Stimulated activated CD8-positive, alpha-beta memory T cell treated with anti-CD3 and anti-CD28 coated beads, Interleukin-4, amount 100 ng/mL, for 24 hours (primary cell): ENCODE data around the gene ZNF319.

Source experiments
- DNase-seq: peaks from one replicate; pipeline ENCODE4 v3.0.0-alpha.2; 2020; ENCODE audit warnings: low read depth

The ZNF319 gene

DNA sequence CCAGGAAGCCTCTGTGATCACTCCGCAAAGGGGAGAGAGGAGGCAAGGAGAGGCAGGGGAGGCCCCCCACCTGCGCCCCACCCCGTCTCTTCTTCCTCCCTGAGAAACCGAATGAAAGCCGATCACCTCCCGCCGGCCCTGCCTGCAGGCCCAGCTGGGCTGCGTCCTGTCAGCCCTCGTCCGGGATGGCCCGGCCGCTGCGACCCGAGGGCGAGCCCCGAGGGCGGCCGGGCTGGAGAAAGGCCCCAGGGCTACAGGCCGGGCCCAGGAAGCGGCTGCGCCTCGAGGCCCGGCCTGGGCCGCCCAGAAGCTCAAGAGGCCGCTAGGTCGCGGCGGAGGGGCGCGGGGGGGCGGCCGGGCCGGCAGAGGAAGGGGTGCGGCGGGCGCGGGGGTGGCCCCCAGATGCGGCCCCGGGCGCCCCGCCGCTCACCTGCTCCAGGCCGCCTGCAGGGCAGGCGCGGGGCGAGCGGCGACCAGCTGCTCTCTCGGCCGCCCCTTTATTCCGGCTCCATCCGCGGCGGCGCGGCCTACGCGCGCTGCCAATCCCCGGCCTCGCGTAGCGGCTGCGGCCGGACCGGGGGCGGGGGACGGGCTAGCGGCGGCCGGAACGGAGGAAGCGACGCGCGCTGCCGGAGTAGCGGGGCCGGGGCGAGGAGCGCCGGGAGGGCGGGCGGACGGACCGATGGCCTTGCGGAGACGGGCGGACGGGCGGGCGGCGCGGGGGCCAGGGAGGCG, at the start of gene ZNF319:
Gene ZNF319 (minus strand): TSS at position 702 of the 735 bp plus-strand sequence. CDS start 2,407 bp downstream, outside the sequence.
- DNase-seq: no peak

- DNase-seq: no peak
These were observed 49.0 kb upstream of the ZNF319 start for GRCh38 chr16:58049232-58050185.

DNA sequence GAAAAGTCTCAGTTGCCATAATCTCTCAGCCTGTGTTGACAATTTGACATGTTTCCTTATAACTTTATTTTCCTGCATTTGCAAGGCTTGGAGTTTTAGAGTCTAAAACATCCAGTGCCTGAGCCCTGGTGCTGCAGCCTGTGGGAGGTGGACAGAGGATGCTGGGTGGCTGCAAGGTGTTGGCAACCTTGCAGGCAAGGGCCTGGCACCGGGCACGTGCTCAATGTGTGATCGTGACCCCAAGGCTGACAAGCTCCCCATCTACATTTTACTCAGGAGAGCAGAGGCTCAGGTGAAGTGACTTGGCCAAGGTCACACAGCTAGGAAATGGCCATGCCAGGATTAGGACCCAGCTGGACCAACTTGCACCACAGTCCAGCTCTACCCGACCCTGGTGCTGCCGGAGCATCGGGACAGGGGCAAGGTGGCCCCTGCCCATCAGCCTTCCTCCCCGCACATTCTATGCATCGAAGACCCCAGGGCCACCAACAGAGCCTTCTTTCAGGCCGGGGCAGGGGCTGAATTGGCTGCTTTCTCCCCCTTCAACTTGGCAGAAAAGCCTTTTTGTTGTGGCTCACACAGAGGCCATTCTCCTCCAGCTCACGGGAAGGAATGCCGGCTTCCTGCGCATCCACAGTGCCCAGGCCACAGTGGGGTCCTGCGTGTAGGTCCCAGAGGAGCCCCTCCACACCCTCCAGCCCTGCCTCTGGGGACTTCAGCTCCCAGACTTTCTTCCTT, 48.2 kb upstream of the ZNF319 start:
- DNase-seq: no peak

DNA sequence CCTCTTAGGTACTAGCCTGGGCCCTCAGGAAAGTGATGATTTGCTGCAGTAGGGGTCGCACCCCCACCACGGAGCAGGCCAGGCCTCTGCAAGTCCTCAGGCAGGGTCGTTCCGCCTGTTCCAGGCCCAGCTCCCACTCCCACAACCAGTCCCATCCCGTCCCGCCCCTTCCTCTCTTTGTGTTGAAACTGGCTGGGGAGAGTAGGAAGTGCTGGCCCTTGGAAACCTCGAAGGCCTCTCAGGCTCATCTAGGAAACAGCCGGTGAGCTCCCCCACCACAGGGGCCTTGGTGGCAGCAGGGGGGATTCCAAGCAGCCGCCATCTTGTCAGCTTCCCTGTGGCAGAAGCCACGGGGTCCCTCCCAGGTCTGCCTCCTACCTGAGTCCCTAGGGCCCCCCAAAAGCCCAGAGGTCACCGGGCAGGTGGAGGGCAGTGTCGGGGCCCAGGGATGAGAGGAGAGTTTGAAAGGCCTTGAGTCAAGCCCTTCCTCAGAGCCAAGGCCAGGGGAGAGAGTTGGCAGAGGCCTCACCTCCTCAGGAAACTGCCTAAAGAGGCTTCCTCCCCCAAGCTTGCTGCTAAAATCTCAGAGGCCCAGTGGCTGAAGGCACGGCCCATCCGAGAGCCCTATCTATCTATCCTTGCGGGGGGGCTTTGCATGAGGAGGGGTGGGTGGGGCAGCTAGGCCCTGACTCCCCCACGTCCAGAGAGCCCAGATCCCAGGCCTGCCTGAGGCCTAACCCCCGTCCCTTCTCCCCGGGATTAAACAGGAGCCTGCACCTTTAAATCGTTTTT, 47.3 kb upstream of the ZNF319 start:
- DNase-seq: no peak

DNA sequence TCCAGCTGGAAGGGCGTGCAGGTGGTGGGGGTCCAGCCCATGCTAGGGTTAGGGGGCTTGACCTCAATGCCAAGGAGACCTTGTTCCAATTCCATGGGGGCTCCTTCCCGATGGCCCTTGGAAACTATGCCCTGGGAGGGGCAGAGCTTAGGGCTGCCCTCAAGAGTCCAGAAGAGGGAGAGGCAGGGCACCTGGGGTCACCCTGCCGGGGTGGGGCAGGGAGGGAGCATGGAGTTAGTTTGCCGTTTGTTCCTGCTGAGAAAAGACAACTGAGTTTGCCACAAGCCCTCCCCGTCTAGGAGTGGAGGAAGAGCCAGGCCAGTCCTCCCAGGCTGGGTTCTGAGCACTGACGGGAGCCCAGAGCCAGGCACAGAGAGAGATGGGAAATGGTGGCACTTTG, 46.5 kb upstream of the ZNF319 start:
- no peak for DNase-seq

DNA sequence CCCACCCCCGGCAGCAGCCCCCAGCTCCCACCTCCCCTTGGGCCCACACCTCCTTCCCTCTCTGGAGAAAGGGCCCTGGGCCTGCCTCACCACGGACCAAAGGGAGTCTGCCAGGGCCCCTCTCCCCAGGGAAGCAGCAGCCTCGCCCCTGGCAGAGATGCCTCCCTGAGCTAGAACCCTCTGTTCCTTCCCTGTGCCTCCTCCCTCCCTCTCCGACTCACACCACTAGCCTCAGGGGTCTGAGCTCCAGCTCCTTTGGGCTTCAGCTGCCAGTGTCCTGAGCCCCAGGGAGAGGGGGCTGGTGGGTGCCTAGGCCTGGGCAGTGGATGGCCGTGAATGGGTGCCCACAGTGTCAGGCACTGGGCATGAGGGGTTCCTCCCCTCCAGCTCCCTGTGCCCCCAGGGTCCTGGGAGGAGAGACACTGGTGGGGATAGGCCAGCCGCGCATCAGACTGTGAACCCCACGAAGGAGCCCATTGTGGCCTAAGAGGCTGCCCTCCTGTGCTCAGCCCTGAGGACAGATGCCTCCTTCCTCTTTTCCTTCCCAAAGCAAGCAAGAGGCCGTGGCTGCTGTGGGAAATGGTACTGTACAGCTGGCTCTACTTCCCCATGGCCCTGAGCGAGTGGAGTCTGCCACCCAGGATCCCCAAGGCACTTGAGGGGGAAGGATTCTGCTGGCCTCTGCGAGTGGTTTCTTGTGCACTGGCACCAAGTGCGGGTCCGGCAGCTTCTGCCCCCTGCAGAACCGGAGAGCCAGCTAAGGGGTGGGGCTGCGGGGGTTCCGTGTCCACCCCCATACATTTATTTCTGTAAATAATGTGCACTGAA, 45.8 kb upstream of the ZNF319 start:
- DNase-seq: no peak

GRCh38 chr16:58045096-58045495, 44.6 kb upstream of the ZNF319 start:
- no peak for DNase-seq

DNA sequence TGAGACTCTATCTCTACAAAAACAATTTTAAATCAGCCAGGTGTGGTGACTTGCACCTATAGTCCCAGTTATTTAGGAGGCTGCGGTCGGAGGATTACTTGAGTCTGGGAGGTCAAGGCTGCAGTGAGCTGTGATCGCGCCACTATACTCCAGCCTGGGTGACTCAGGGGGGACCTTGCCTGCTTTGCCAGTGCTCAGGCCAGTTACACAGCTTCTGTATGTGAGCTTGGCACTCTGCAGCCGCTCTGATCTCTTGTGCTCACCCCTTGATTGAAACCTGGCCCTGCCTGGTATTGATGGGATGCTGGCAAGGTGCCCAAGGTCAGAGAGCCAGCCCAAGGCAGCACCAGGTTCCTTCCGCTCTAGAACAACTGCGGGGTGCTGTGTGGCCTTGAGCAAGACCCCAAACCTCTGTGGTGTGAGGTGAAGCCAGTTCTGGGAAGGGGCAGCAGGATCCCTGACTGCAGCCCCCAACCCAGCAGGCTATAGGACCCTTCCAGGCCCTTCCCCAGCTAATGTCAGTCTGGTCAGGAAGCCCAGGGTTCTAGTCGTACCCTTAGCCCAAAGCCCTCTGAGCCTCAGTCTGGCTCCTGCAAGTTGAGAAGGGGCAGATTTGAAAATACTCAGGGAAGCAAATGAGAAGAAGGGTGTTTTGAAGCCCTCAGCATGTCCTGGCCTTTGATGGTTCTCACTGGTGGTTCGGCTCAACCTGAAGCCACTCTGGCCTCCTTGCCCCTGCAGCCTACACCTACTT, 44.0 kb upstream of the ZNF319 start:
- DNase-seq: no peak

DNA sequence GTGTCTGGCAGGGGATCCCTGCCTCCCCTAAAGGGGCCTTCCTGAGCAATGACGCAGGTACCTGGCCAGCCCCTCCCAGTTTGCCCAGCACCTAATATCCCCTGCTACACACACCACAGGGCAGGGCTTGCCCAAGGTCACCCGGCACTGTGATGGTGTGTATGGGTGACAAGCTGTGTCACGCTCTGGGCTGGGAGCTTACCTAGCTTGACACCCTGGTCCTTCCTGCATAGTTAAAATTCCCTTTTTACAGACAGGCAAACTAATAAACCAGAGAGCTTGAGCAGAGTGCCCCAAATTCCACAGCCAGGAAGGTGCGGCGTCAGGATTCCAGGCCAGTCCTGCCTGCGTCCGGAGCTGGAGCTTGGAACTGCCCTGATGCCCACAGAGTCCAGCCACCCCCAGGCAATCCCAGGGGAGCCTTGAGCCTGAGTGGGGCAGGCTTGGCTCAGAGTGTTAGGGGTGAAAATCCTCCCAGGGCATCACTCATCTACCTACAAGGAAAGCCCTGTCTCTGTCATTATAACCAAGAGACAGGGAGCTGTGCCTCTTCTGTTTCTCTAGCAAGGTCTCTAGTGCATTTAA, 43.2 kb upstream of the ZNF319 start:
- DNase-seq: no peak

GRCh38 chr16:58042886-58043515, 42.5 kb upstream of the ZNF319 start:
- no peak for DNase-seq

DNA sequence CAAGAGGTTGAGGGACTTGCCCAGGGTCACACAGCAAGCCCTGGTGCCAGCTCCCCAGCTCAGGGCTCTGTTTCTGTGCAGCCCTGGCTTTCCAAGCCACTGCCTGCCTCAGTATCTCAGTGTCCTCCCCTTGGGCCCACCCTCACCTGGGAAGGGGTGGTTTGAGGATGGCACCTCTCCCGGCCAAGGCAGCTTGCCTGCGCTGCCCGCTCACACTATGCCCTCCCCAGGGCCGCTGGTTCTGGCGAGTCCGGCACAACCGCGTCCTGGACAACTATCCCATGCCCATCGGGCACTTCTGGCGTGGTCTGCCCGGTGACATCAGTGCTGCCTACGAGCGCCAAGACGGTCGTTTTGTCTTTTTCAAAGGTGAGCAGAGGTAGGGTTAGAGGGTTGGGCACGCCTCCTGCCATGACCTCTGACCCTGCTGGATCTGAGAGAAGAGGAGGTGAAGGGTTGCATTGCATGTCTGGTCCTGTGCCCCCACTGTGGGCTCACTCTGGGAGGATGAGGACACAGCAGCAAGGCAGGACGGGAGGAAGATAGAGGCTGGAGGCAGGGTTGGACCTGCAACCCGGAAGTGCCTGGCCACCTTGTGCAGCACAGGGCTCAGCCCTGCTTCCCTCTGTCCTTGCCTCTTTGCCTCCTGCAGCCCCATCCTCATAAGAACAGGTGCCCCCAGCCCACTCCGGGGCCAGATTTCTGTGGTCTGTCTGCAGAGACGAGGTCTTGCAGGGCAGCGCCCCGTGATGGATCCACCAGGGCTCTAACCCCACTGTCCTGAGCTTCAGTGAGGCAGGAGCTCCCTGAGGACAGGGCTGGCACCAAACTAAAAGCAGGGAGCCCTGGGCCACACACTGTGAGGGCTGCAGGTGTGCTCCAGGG, 41.8 kb upstream of the ZNF319 start:
- DNase-seq: no peak

DNA sequence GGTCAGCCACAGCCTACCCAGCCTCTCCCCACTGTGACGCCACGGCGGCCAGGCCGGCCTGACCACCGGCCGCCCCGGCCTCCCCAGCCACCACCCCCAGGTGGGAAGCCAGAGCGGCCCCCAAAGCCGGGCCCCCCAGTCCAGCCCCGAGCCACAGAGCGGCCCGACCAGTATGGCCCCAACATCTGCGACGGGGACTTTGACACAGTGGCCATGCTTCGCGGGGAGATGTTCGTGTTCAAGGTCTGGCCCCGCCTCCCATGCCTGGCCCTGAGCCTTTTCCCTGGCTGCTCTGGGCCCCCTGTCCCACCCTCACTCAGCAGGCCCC, 41.1 kb upstream of the ZNF319 start:
- no peak for DNase-seq

DNA sequence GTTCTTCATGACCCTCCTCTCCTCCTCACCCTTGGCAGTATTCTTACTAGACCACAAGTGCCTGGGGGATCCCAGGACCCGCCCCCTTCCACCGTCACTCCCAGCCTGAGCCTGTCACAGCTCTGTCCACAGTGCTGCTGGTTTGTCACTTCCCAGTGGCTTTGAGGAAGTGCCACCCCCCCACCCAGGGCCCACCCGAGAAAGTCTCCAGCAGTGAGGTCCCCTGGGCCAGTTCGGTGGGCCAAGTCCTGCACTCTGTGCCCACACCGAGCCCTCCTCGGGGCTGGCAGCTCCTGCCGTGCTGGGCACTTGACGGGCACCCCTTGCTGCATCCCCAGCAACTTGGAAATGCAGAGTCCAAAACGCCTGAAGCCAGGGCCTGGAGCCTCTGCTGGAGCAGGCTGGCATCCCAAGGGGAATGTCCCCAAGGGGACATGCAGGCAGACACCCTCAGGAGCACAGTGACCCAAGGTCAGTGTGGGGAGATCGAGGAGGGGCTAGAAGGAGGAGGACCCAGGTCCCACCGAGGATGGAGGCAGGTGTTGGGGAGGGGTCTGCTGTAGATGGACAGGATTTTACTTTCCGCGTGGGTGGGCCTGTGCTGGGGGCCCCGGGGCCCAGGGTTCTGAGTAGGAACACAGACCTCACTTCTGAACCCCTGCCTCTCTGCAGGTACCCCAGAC, 40.6 kb upstream of the ZNF319 start:
- no peak for DNase-seq

- DNase-seq: no peak
These were observed 40.0 kb upstream of the ZNF319 start for GRCh38 chr16:58040496-58040846.

DNA sequence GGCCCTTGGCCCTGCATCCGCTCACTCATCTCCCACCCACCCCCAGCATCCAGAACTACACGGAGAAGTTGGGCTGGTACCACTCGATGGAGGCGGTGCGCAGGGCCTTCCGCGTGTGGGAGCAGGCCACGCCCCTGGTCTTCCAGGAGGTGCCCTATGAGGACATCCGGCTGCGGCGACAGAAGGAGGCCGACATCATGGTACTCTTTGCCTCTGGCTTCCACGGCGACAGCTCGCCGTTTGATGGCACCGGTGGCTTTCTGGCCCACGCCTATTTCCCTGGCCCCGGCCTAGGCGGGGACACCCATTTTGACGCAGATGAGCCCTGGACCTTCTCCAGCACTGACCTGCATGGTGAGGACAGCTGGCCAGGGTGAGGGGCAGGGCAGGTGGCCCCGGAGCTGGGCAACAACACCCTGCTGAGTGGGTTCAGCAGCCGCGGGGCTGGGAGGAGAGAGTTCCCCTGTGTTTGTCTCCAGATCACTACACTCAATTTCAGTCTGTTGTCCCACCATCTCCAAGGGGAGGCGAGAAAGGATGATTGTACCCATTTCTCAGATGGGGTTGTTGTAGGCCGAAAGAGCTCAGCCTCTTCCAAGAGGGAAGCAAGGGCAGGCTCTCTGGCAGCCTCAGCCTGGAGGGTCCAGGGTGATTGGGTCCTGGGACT, 39.5 kb upstream of the ZNF319 start:
- DNase-seq: no peak

- DNase-seq: no peak
These were observed 37.8 kb upstream of the ZNF319 start for GRCh38 chr16:58038219-58038641.
